Stomach (tissue), 4 donors: ENCODE measurements around the gene MCTP1.

ENCODE experiments used
- CTCF ChIP-seq, 7 experiments: fragments of 450-650 bp in 4 of 7; fragments of 200-600 bp in 3 of 7; sonication (generic) in 3 of 7; IDR thresholded peaks; one replicate each; pipeline ENCODE4 v1.5.1; 2016 to 2019; ENCODE audit warnings: antibody characterized with exemption in 7 of 7, control low read depth in 2 of 7, mild to moderate bottlenecking in 1 of 7
- POLR2AphosphoS5 ChIP-seq, 3 donors: sonication (generic); formaldehyde crosslinking; IDR thresholded peaks; one replicate each; pipeline ENCODE4 v1.6.1; 2016; ENCODE audit warnings: antibody characterized with exemption in 3 of 3

GRCh38 chr5:95149387-95149786 is 135.5 kb downstream of the MCTP1 start:
- TF ChIP-seq CTCF (IDR thresholded peaks at IDR 0.05) (no peak), POLR2AphosphoS5 (IDR thresholded peaks at IDR 0.05) (no peak)
